Measurements from ENCODE around the gene UBQLN3.

DNA sequence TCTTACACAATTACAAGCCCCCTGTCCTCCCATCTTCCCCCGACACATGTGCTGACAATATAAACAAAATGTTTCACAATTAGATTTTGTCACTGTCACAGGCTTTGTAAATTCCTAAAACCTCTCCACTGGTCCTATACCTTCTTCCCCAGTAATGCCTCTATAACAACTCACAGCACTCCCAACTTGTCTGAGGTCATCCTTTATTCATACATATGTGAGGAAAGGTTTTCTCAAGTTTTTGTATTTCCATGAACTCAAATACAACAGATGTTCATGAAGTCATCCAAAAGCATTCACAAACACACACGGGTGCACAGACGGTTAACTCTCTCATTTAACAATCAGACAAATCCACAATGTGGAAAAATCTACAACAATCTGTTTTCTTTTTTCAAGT, 36.7 kb upstream of the UBQLN3 start:
- no peak for TF ChIP-seq ZNF239 (tag by site-specific recombination; IDR thresholded peaks at IDR 0.05)
- TF ChIP-seq ZFP41 (tag by site-specific recombination; IDR thresholded peaks at IDR 0.05; ENCODE audit: borderline replicate concordance), result no peak
- TF ChIP-seq, protein P1, sequence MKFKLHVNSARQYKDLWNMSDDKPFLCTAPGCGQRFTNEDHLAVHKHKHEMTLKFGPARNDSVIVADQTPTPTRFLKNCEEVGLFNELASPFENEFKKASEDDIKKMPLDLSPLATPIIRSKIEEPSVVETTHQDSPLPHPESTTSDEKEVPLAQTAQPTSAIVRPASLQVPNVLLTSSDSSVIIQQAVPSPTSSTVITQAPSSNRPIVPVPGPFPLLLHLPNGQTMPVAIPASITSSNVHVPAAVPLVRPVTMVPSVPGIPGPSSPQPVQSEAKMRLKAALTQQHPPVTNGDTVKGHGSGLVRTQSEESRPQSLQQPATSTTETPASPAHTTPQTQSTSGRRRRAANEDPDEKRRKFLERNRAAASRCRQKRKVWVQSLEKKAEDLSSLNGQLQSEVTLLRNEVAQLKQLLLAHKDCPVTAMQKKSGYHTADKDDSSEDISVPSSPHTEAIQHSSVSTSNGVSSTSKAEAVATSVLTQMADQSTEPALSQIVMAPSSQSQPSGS (tag by site-specific recombination; IDR thresholded peaks at IDR 0.05; ENCODE audit: low read depth), result no peak
- no peak for TF ChIP-seq GLI4 (tag by site-specific recombination; IDR thresholded peaks at IDR 0.05)
- no peak for TF ChIP-seq ZNF549 (tag by site-specific recombination; IDR thresholded peaks at IDR 0.05)
- TF ChIP-seq, protein P2, sequence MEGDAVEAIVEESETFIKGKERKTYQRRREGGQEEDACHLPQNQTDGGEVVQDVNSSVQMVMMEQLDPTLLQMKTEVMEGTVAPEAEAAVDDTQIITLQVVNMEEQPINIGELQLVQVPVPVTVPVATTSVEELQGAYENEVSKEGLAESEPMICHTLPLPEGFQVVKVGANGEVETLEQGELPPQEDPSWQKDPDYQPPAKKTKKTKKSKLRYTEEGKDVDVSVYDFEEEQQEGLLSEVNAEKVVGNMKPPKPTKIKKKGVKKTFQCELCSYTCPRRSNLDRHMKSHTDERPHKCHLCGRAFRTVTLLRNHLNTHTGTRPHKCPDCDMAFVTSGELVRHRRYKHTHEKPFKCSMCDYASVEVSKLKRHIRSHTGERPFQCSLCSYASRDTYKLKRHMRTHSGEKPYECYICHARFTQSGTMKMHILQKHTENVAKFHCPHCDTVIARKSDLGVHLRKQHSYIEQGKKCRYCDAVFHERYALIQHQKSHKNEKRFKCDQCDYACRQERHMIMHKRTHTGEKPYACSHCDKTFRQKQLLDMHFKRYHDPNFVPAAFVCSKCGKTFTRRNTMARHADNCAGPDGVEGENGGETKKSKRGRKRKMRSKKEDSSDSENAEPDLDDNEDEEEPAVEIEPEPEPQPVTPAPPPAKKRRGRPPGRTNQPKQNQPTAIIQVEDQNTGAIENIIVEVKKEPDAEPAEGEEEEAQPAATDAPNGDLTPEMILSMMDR (tag by site-specific recombination; IDR thresholded peaks at IDR 0.05), result no peak
- TF ChIP-seq HOXC10 (CRISPR knock-in tag; IDR thresholded peaks at IDR 0.05), result no peak
- TF ChIP-seq ZFP37 (tag by site-specific recombination; IDR thresholded peaks at IDR 0.05), result no peak
- TF ChIP-seq, protein P3, sequence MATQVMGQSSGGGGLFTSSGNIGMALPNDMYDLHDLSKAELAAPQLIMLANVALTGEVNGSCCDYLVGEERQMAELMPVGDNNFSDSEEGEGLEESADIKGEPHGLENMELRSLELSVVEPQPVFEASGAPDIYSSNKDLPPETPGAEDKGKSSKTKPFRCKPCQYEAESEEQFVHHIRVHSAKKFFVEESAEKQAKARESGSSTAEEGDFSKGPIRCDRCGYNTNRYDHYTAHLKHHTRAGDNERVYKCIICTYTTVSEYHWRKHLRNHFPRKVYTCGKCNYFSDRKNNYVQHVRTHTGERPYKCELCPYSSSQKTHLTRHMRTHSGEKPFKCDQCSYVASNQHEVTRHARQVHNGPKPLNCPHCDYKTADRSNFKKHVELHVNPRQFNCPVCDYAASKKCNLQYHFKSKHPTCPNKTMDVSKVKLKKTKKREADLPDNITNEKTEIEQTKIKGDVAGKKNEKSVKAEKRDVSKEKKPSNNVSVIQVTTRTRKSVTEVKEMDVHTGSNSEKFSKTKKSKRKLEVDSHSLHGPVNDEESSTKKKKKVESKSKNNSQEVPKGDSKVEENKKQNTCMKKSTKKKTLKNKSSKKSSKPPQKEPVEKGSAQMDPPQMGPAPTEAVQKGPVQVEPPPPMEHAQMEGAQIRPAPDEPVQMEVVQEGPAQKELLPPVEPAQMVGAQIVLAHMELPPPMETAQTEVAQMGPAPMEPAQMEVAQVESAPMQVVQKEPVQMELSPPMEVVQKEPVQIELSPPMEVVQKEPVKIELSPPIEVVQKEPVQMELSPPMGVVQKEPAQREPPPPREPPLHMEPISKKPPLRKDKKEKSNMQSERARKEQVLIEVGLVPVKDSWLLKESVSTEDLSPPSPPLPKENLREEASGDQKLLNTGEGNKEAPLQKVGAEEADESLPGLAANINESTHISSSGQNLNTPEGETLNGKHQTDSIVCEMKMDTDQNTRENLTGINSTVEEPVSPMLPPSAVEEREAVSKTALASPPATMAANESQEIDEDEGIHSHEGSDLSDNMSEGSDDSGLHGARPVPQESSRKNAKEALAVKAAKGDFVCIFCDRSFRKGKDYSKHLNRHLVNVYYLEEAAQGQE (tag by site-specific recombination; IDR thresholded peaks at IDR 0.05), result no peak

All from HEK293 (cell line).